ENCODE data around the gene GMCL2. TPM values are rescaled to one million over a fixed set of nuclear protein-coding genes. Genes with fewer than 3 reads are reported as not detected.

GMCL2 gene
- total RNA-seq, 1 experiment from 2014 or later = not detected

DNA sequence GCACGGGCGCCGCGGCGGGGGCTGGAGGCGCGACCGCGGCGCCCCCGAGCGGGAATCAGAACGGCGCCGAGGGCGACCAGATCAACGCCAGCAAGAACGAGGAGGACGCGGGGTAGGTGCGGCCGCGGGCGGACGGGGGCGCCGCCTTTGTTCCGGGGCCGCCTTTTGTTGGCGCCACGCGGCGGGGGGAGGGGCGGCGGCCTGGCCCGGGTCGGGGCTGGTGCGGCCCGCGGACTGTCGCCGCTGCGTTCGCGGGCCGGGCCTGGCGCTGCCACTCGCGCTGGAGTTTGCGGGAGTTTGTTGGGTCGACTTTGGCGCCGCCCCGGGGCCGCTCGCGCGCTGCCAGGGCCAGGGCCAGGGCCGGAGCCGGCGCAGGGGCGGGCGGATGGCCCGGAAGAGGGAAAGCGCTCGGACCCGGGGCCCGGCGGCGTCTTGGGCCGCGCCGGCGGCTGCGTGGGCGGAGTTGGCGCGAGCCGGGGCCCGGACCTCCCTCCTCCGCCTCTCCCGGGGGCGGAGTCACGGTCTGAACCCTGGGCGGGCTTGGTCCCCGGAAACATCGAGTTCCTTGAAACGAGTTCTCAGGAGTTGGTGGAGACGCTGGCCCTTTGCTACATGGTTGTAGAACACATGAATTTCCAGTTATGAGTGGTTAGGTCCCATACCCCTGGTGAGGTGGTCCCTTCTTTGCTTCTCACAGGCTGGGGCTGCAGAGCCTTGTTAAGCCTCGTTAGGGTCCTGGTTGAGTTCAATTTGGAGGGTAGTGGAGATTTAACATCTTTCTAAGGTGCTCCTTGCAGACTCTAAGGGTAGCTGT is 18.0 kb upstream of the GMCL2 start:
- RAD21 ChIA-PET (ENCODE audit: low non-redundant PET in 1 of 2, low total read pairs in 2 of 2, uncharacterized antibody in 2 of 2, unreplicated experiment in 2 of 2) = no interaction called here
- Histone ChIP-seq H3K4me2 (ENCODE audit: low read length) (peak overlapping the region; percentile 94), H3K27me3 (ENCODE audit: insufficient read depth, low read length) (no peaks in the 10 kb centered on the region), H3K9me2 (ENCODE audit: insufficient read depth) (no peaks in the 10 kb centered on the region), H3K4me3 (replicated peaks in 1 of 2; ENCODE audit: low read depth in 1 of 2, low read length in 2 of 2) (peak overlapping the region; percentile 82 to 88), H4K20me1 (ENCODE audit: insufficient read depth) (peaks cover 48% of the 10 kb centered on the region), H3K9ac (ENCODE audit: low read length) (peak overlapping the region; percentile 97), H3K79me2 (ENCODE audit: insufficient read depth, low read length) (peaks cover 64% of the 10 kb centered on the region), H3K4me1 (ENCODE audit: control insufficient read depth in 1 of 2, insufficient read depth in 2 of 2, low read length in 2 of 2) (peaks cover 18 to 51% of the 10 kb centered on the region in 2 experiments), H3K36me3 (ENCODE audit: control insufficient read depth in 1 of 2, insufficient read depth in 2 of 2, low read length in 2 of 2) (peaks cover 34 to 49% of the 10 kb centered on the region in 2 experiments), H2AFZ (ENCODE audit: low read depth, low read length, poor library complexity, severe bottlenecking) (no peak overlapping the region), H3K27ac (ENCODE audit: low read depth, low read length) (peak overlapping the region; percentile 97), H3K9me3 (ENCODE audit: control insufficient read depth in 1 of 2, insufficient read depth in 1 of 2, low read depth in 1 of 2, low read length in 2 of 2) (no peaks in the 10 kb centered on the region)
- intact Hi-C loops (cut with micrococcal nuclease) = no loop called here
- DNase-seq (ENCODE audit: low read depth, low spot score) (no peak), ATAC-seq (peak; percentile 66)
- POLR2A ChIA-PET = interaction anchor here (0.6 to 1.5 kb wide), 10 partner anchors 9 to 1419 kb away, joined by 3 to 6 read pairs (median 4); partner anchors contain the start of genes HNRNPH1, NHP2 and RUFY1
- TF ChIP-seq CEBPB (IDR thresholded peaks at IDR 0.05; ENCODE audit: low read depth) (no peak), TCF7L2 (IDR thresholded peaks at IDR 0.05; ENCODE audit: borderline replicate concordance, extremely low read depth, insufficient read depth, insufficient read length) (peak; percentile 35), ZFX (IDR thresholded peaks at IDR 0.05) (peak; percentile 85), POLR2A (IDR thresholded peaks at IDR 0.05; ENCODE audit: borderline replicate concordance, extremely low read depth, insufficient read depth, insufficient read length) (no peak), POLR2AphosphoS5 (IDR thresholded peaks at IDR 0.05; ENCODE audit: low read depth, low read length) (peak; percentile 70)
- TF ChIP-seq, protein P1, sequence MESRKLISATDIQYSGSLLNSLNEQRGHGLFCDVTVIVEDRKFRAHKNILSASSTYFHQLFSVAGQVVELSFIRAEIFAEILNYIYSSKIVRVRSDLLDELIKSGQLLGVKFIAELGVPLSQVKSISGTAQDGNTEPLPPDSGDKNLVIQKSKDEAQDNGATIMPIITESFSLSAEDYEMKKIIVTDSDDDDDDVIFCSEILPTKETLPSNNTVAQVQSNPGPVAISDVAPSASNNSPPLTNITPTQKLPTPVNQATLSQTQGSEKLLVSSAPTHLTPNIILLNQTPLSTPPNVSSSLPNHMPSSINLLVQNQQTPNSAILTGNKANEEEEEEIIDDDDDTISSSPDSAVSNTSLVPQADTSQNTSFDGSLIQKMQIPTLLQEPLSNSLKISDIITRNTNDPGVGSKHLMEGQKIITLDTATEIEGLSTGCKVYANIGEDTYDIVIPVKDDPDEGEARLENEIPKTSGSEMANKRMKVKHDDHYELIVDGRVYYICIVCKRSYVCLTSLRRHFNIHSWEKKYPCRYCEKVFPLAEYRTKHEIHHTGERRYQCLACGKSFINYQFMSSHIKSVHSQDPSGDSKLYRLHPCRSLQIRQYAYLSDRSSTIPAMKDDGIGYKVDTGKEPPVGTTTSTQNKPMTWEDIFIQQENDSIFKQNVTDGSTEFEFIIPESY (IDR thresholded peaks at IDR 0.05; ENCODE audit: extremely low read depth, insufficient replicate concordance, low read length) = no peak
- CTCF ChIA-PET = interaction anchor here (1.0 to 2.4 kb wide), 4 partner anchors 8 to 129 kb away, joined by 3 to 6 read pairs (median 6); no protein-coding TSS in a partner anchor
- no TSS peak for BruUV-seq (replicated peaks)
